Right atrium auricular region (tissue), 2 donors: ENCODE results near the gene POLR3E. TPM values are rescaled to one million over a fixed set of nuclear protein-coding genes. Genes with fewer than 3 reads are reported as not detected.
"Not testable (repeated sequence)": the region's sequence is repeated elsewhere in the genome, so short reads cannot be mapped to it uniquely, and the experiment has no call there.

Source experiments
- DNase-seq: peaks from one replicate; pipeline ENCODE4 v3.0.0-alpha.2; 2019; ENCODE audit warnings: low spot score
- H3K27ac ChIP-seq, 2 donors: fragments of 200-600 bp; sonication (generic); 1 replicate in 1 of 2; 2 replicates in 1 of 2; pipeline ENCODE4 v1.5.1; 2016 to 2019
- H3K27me3 ChIP-seq, 2 donors: fragments of 200-600 bp; sonication (generic); one replicate each; pipeline versions ENCODE4 v1.5.1 to v1.6.0; 2017 to 2019
- H3K36me3 ChIP-seq: fragments of 200-600 bp; sonication (generic); one replicate; pipeline ENCODE4 v1.5.1; 2016
- H3K4me1 ChIP-seq, 2 donors: fragments of 200-600 bp; sonication (generic); one replicate each; pipeline versions ENCODE4 v1.5.1 to v1.6.0; 2017 to 2019
- H3K4me3 ChIP-seq, 2 donors: fragments of 200-600 bp; sonication (generic); 1 replicate in 1 of 2; 2 replicates in 1 of 2; pipeline ENCODE4 v1.5.1; 2017 to 2019; ENCODE audit warnings: mild to moderate bottlenecking in 1 of 2, moderate library complexity in 1 of 2
- H3K9me3 ChIP-seq, 2 donors: fragments of 200-600 bp; sonication (generic); one replicate each; pipeline ENCODE4 v1.5.1; 2019
- CTCF ChIP-seq, 2 donors: fragments of 200-600 bp; sonication (generic); IDR thresholded peaks; one replicate each; pipeline ENCODE4 v1.5.1; 2019; ENCODE audit warnings: antibody characterized with exemption in 2 of 2
- total RNA-seq, 2 donors: library from RNA; depleted of rRNA; stranded (reverse); fragments of >200 nt; gene quantifications; one replicate each; pipeline ENCODE4 v1.1.0, GENCODE V29; 2016

POLR3E gene
- total RNA-seq, 2 donors from 2014 or later: 30.3 to 31.1 TPM

- no peak for TF ChIP-seq CTCF (IDR thresholded peaks at IDR 0.05)
- Histone ChIP-seq H3K9me3 (no peaks in the 10 kb centered on the region), H3K27me3 (no peaks in the 10 kb centered on the region), H3K27ac (no peak overlapping the region), H3K4me1 (no peaks in the 10 kb centered on the region), H3K36me3 (peaks cover 41% of the 10 kb centered on the region), H3K4me3 (no peak overlapping the region)
- no peak for DNase-seq
Observed at GRCh38 chr16:22346483-22346882, 49.3 kb downstream of the POLR3E start.

DNA sequence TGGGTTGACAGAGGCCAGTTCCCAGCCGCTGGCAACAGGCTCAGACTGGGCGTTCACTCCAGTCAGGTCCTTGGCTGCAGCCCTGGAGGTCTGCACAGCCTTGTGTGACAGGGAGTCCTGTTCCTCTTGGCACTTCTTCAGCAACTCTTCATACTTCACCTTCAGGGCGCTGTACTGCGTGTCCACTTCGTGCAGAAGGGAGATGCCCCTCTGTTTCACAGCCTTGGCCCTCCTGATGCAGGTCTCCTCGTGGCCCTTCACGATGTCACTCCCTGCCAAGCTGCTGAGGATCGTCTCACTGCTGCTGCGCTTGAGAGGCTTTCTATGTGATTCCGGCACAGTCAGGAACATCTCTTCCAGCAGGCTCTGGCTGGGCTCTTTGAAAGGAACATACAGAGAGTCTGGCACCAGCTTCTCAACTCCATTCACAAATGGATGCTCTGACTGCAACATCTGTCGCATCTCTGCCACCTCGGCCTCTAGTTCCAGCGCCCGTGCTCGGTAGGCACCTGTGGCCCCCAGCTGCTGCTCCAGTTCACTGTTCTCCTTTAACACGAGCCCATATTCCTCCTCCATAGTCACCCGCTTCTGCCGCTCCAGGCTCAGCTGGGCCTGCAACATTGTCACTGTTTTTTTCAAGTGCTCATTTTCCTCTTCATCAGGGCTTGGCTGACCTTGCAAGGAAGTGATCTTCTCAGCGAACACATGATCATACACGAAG lies 50.1 kb downstream of the POLR3E start:
- TF ChIP-seq CTCF (IDR thresholded peaks at IDR 0.05): no peak
- H3K36me3 ChIP-seq: peaks cover 41% of the 10 kb centered on the region
- DNase-seq: no peak

GRCh38 chr16:22348291-22348690 lies 51.1 kb downstream of the POLR3E start:
- Histone ChIP-seq H3K36me3 (peaks cover 41% of the 10 kb centered on the region), H3K4me1 (peaks cover 0 to 3% of the 10 kb centered on the region in 2 donors), H3K4me3 (no peak overlapping the region), H3K27me3 (no peaks in the 10 kb centered on the region), H3K9me3 (no peaks in the 10 kb centered on the region), H3K27ac (no peak overlapping the region)
- TF ChIP-seq CTCF (IDR thresholded peaks at IDR 0.05): no peak
- no peak for DNase-seq

More for the DNA sequence above, 50.1 kb downstream of the POLR3E start:
- no peaks in the 10 kb centered on the region for H3K27me3 ChIP-seq
- H3K9me3 ChIP-seq: no peaks in the 10 kb centered on the region
- no peaks in the 10 kb centered on the region for H3K4me1 ChIP-seq
- no peak overlapping the region for H3K27ac ChIP-seq
- H3K4me3 ChIP-seq: no peak overlapping the region

DNA sequence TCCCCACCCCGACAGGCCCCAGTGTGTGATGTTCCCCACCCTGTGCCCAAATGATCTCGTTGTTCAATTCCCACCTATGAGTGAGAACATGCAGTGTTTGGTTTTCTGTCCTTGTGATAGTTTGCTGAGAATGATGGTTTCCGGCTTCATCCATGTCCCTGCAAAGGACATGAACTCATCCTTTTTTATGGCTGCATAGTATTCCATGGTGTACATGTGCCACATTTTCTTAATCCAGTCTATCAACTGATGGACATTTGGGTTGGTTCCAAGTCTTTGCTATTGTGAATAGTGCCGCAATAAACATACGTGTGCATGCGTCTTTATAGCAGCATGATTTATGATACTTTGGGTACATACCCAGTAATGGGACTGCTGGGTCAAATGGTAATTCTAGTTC lies 53.8 kb downstream of the POLR3E start:
- Histone ChIP-seq H3K36me3 (peaks cover 37% of the 10 kb centered on the region), H3K4me1 (peaks cover 0 to 12% of the 10 kb centered on the region in 2 donors)
- not testable (repeated sequence) for H3K9me3 ChIP-seq, H3K4me3 ChIP-seq, DNase-seq, H3K27me3 ChIP-seq, H3K27ac ChIP-seq

DNA sequence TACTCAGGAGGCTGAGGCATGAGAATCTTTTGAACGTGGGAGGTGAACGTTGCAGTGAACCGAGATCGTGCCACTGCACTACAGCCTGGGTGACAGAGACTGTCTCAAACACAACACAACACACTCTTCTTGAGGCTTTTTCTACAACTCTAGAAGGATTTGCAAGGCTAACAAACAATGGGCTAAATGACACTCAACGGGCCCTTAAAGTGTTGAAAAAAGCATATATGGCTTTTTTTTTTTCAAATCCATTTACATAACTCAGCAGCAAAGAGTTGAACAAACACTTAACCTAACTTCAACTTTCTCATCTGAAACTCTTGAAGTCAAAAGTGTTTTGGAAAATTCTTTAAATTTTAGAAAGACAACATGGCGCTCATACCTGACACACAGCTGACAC lies 54.9 kb downstream of the POLR3E start:
- no peaks in the 10 kb centered on the region for H3K9me3 ChIP-seq
- DNase-seq: no peak
- no peak for TF ChIP-seq CTCF (IDR thresholded peaks at IDR 0.05)
- no peaks in the 10 kb centered on the region for H3K27me3 ChIP-seq
- no peak overlapping the region for H3K27ac ChIP-seq
- peaks cover 0 to 12% of the 10 kb centered on the region in 2 donors for H3K4me1 ChIP-seq
- H3K36me3 ChIP-seq: peaks cover 26% of the 10 kb centered on the region
- H3K4me3 ChIP-seq: no peak overlapping the region

DNA sequence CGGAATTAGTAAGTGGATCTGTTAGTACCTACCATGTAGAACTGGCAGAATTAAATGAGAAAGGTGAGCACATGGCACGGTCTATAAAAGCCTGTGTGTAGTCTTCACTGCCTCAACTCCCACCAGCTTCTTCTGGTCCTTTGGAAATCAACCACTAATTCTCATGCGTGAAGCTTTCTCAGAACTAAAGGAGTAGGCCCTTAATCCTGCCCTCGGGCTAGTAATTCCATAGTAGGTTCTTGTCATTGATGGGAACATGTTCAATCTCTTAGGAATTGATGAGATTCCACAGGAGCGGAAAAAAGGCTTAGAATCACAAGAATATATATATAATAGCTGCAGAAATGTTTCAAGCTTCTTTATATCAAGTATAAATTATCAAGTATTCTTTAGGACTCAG lies 55.5 kb downstream of the POLR3E start:
- peaks cover 22% of the 10 kb centered on the region for H3K36me3 ChIP-seq
- no peak overlapping the region for H3K27ac ChIP-seq
- H3K4me1 ChIP-seq: peaks cover 0 to 12% of the 10 kb centered on the region in 2 donors

More for the DNA sequence above, 55.5 kb downstream of the POLR3E start:
- no peak for DNase-seq
- no peak for TF ChIP-seq CTCF (IDR thresholded peaks at IDR 0.05)
- no peaks in the 10 kb centered on the region for H3K9me3 ChIP-seq
- no peaks in the 10 kb centered on the region for H3K27me3 ChIP-seq
- H3K4me3 ChIP-seq: no peak overlapping the region
